HEK293T (cell line): ENCODE measurements around the gene CEP78.

Source experiments
- ARNT ChIP-seq: fragments of 450-650 bp; IDR thresholded peaks from 2 replicates; pipeline ENCODE4 v1.6.1; 2017; ENCODE audit warnings: mild to moderate bottlenecking
- BHLHE40 ChIP-seq: fragments of 450-650 bp; IDR thresholded peaks from 2 replicates; pipeline ENCODE4 v1.6.1; 2016; ENCODE audit warnings: mild to moderate bottlenecking, moderate library complexity, borderline replicate concordance
- CTBP1 ChIP-seq: fragments of 450-650 bp; IDR thresholded peaks from 2 replicates; pipeline ENCODE4 v1.6.1; 2016; ENCODE audit warnings: borderline replicate concordance
- ELF4 ChIP-seq: fragments of 450-650 bp; IDR thresholded peaks from 2 replicates; pipeline ENCODE4 v1.6.1; 2017; ENCODE audit warnings: antibody characterized with exemption
- FOXA1 ChIP-seq: fragments of 450-650 bp; IDR thresholded peaks from 2 replicates; pipeline ENCODE4 v1.6.1; 2016; ENCODE audit warnings: mild to moderate bottlenecking
- FOXK2 ChIP-seq: fragments of 450-650 bp; IDR thresholded peaks from 2 replicates; pipeline ENCODE4 v1.6.1; 2016; ENCODE audit warnings: mild to moderate bottlenecking
- FOXM1 ChIP-seq: fragments of 450-650 bp; IDR thresholded peaks from 2 replicates; pipeline ENCODE4 v1.6.1; 2017; ENCODE audit warnings: mild to moderate bottlenecking, borderline replicate concordance
- L3MBTL2 ChIP-seq: fragments of 450-650 bp; conservative IDR thresholded peaks from 2 replicates; pipeline ENCODE4 v1.6.1; 2016; ENCODE audit warnings: mild to moderate bottlenecking
- LEF1 ChIP-seq: fragments of 450-650 bp; IDR thresholded peaks from 2 replicates; pipeline ENCODE4 v1.6.1; 2017; ENCODE audit warnings: mild to moderate bottlenecking, borderline replicate concordance
- NFRKB ChIP-seq: fragments of 450-650 bp; IDR thresholded peaks from 2 replicates; pipeline ENCODE4 v1.6.1; 2016; ENCODE audit warnings: mild to moderate bottlenecking, moderate library complexity
- SP1 ChIP-seq: fragments of 450-650 bp; IDR thresholded peaks from 2 replicates; pipeline ENCODE4 v1.6.1; 2017
- SUZ12 ChIP-seq: fragments of 450-650 bp; IDR thresholded peaks from 2 replicates; pipeline ENCODE4 v1.6.1; 2016; ENCODE audit warnings: mild to moderate bottlenecking
- TARDBP ChIP-seq: fragments of 450-650 bp; IDR thresholded peaks from 2 replicates; pipeline ENCODE4 v1.6.1; 2016
- ZNF384 ChIP-seq: fragments of 450-650 bp; IDR thresholded peaks from 2 replicates; pipeline ENCODE4 v1.6.1; 2016

- TF ChIP-seq FOXM1 (no peak), SP1 (no peak), ARNT (no peak), L3MBTL2 (no peak), BHLHE40 (no peak), FOXK2 (no peak), CTBP1 (no peak), SUZ12 (no peak), LEF1 (no peak), TARDBP (no peak), ELF4 (no peak), FOXA1 (no peak), NFRKB (no peak), ZNF384 (no peak)
Measured at GRCh38 chr9:78235256-78235761, 566 bp upstream of the CEP78 start.
